22Rv1 (cell line): Measurements from ENCODE around the gene LEMD2.

Experiments
- ZFX ChIP-seq: fragments of 450-650 bp; IDR thresholded peaks from 2 replicates; pipeline ENCODE4 v1.6.1; 2017; ENCODE audit warnings: antibody characterized with exemption, borderline replicate concordance
- TF ChIP-seq, protein P1 (sequence below): fragments of 450-650 bp; IDR thresholded peaks from 2 replicates; pipeline ENCODE4 v1.5.1; 2017; ENCODE audit warnings: mild to moderate bottlenecking

DNA sequence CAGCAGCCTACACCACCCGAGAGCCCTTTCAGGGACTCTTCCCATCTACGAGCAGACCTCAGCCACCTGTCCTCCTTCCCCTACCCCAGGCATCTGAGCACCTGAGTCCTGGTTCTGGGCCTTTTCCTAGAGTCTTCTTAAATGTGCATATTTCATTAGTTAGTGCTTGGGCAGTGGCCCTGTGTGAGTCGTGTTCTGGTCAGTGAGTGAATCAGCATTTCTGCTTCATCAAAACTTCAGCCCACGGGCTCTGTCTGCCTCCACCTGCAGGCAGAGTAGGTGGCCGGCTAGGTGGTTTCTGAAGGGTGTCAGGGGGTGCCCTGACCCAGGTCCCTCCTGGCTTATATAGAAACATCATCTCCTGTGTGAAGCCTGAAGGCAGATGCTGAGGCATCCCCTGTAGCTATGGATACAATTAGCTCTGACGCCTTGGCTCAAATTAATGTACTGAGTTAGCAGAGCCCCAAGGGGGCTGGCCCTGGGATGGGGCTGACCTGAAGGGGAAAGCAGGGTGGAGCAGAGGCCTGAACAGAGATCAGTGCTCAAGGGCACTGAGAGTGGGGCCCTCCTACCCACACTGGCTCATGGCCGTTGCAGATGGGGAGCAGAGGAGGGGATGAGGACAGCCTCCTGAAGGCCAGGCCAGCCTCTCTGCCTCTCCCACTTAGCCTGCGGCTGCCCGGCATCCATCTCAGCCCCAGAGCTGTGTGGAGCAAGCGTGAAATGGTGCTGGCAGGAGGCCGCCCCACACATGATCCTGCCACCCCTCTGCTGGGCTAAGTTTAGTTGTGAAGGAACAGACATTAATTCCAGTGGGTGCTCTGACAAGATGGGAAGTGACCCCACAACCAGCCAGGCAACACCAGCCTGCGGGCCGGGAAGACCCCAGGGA is 55.9 kb downstream of the LEMD2 start:
- TF ChIP-seq, protein P1, sequence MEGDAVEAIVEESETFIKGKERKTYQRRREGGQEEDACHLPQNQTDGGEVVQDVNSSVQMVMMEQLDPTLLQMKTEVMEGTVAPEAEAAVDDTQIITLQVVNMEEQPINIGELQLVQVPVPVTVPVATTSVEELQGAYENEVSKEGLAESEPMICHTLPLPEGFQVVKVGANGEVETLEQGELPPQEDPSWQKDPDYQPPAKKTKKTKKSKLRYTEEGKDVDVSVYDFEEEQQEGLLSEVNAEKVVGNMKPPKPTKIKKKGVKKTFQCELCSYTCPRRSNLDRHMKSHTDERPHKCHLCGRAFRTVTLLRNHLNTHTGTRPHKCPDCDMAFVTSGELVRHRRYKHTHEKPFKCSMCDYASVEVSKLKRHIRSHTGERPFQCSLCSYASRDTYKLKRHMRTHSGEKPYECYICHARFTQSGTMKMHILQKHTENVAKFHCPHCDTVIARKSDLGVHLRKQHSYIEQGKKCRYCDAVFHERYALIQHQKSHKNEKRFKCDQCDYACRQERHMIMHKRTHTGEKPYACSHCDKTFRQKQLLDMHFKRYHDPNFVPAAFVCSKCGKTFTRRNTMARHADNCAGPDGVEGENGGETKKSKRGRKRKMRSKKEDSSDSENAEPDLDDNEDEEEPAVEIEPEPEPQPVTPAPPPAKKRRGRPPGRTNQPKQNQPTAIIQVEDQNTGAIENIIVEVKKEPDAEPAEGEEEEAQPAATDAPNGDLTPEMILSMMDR = no peak
- TF ChIP-seq ZFX = no peak
